Esophagus muscularis mucosa (tissue), 4 donors: ENCODE measurements around the gene ABCD4. TPM values are rescaled to one million over a fixed set of nuclear protein-coding genes. Genes with fewer than 3 reads are reported as not detected.

Source experiments
- DNase-seq: peaks from one replicate; pipeline ENCODE4 v3.0.0-alpha.2; 2017; ENCODE audit errors: extremely low spot score
- H3K27ac ChIP-seq, 4 donors: fragments of 200-600 bp; sonication (generic); replicated peaks in 1 of 4; 1 replicate in 3 of 4; 2 replicates in 1 of 4; pipeline ENCODE4 v1.5.1; 2016 to 2019; ENCODE audit warnings: mild to moderate bottlenecking in 1 of 4
- H3K27me3 ChIP-seq, 4 donors: fragments of 200-600 bp; sonication (generic); one replicate each; pipeline versions ENCODE4 v1.5.1 to v1.6.0; 2016 to 2019
- H3K36me3 ChIP-seq, 4 donors: fragments of 200-600 bp; sonication (generic); one replicate each; pipeline ENCODE4 v1.5.1; 2016 to 2019
- H3K4me1 ChIP-seq, 4 donors: fragments of 200-600 bp; sonication (generic); one replicate each; pipeline ENCODE4 v1.5.1; 2016 to 2019
- H3K4me3 ChIP-seq, 4 donors: fragments of 200-600 bp; sonication (generic); 1 replicate in 2 of 4; 2 replicates in 2 of 4; pipeline ENCODE4 v1.5.1; 2016 to 2019; ENCODE audit warnings: mild to moderate bottlenecking in 4 of 4, moderate library complexity in 1 of 4
- H3K9me3 ChIP-seq, 4 donors: fragments of 200-600 bp; sonication (generic); 1 replicate in 3 of 4; 2 replicates in 1 of 4; pipeline ENCODE4 v1.5.1; 2016 to 2019
- CTCF ChIP-seq, 3 experiments: fragments of 200-600 bp in 2 of 3; fragments of 450-650 bp in 1 of 3; sonication (generic) in 2 of 3; IDR thresholded peaks; one replicate each; pipeline ENCODE4 v1.5.1; 2017 to 2019; ENCODE audit warnings: antibody characterized with exemption in 3 of 3, mild to moderate bottlenecking in 2 of 3, moderate library complexity in 1 of 3
- EP300 ChIP-seq: sonication (generic); formaldehyde crosslinking; IDR thresholded peaks from one replicate; pipeline ENCODE4 v1.6.1; 2017; ENCODE audit warnings: antibody characterized with exemption
- POLR2A ChIP-seq: fragments of 450-650 bp; IDR thresholded peaks from one replicate; pipeline ENCODE4 v1.6.1; 2017; ENCODE audit warnings: antibody characterized with exemption, moderate library complexity, mild to moderate bottlenecking, low read depth
- POLR2AphosphoS5 ChIP-seq, 2 donors: sonication (generic); formaldehyde crosslinking; IDR thresholded peaks; one replicate each; pipeline ENCODE4 v1.6.1; 2017; ENCODE audit warnings: antibody characterized with exemption in 2 of 2
- WGBS: methylation state at CpG from one replicate; pipeline ENCODE4 v1.1.5; 2018; 5-methylcytosine and 5-hydroxymethylcytosine counted together
- intact Hi-C: fragments of 100-400 bp; cut with DNase I; formaldehyde crosslinking; loops from one replicate; pipeline ENCODE4 v1.15.1; 2023
- total RNA-seq, 4 donors: library from RNA; depleted of rRNA; stranded (reverse); fragments of >200 nt; gene quantifications; one replicate each; pipeline versions ENCODE4 v1.1.0 to v1.2.1, GENCODE V29; 2016

Gene ABCD4
- total RNA-seq, 4 donors from 2014 or later: 25.5 to 39.5 (median 29.3) TPM

- intact Hi-C loops: no loop called here
- Histone ChIP-seq H3K27me3 (peaks cover 18 to 84% (median 55%) of the 10 kb centered on the region in 4 donors), H3K4me1 (peaks cover 30 to 31% (median 31%) of the 10 kb centered on the region in 4 donors), H3K36me3 (no peaks in the 10 kb centered on the region), H3K27ac (no peak within 1 kb of the TSS), H3K4me3 (peak within 1 kb of the TSS; percentile 40 to 51 (median 44)), H3K9me3 (no peaks in the 10 kb centered on the region)
- 31% methylated on average over 3 of the region's 40 CpGs for WGBS
- TF ChIP-seq EP300 (no peak), CTCF (IDR thresholded peaks at IDR 0.05) (no peak), POLR2A (no peak), POLR2AphosphoS5 (IDR thresholded peaks at IDR 0.05) (no peak)
- DNase-seq: no peak
Measured at GRCh38 chr14:74238974-74239847, 63.5 kb downstream of the ABCD4 start, which contains the start of gene VSX2. VSX2 (plus strand) TSS chr14:74239449; CDS start chr14:74239562, 113 bp downstream.

GRCh38 chr14:74237441-74237840 lies 65.3 kb downstream of the ABCD4 start:
- Histone ChIP-seq H3K27ac (no peak overlapping the region), H3K27me3 (peaks cover 18 to 78% (median 41%) of the 10 kb centered on the region in 4 donors), H3K4me3 (no peak overlapping the region), H3K9me3 (peaks cover 0 to under 1% (median 0%) of the 10 kb centered on the region in 4 donors), H3K4me1 (peaks cover 30 to 31% (median 31%) of the 10 kb centered on the region in 4 donors), H3K36me3 (no peaks in the 10 kb centered on the region)
- TF ChIP-seq EP300: no peak
- no peak for TF ChIP-seq POLR2A
- no peak for TF ChIP-seq POLR2AphosphoS5 (IDR thresholded peaks at IDR 0.05)
- TF ChIP-seq CTCF (IDR thresholded peaks at IDR 0.05): no peak
- no peak for DNase-seq
- intact Hi-C loops: no loop called here
- WGBS: 70% methylated on average over 4 of the region's 4 CpGs

Other genes with a start within 250 kb of the ABCD4 start
- 10 to 100 TPM; 39.6 to 81.8 (median 62.1) TPM for gene ALDH6A1, start 218.5 kb downstream of the ABCD4 start, total RNA-seq
- gene LIN52, start 218.0 kb downstream of the ABCD4 start, total RNA-seq: 10 to 100 TPM in 3 of 4 donors, 1 to 10 TPM in 1; 8.4 to 13.5 (median 11.7) TPM
- gene VSX2, start 63.5 kb downstream of the ABCD4 start, total RNA-seq: not detected
- gene VRTN, start 45.5 kb upstream of the ABCD4 start, total RNA-seq: not detected
- gene SYNDIG1L, start 123.3 kb upstream of the ABCD4 start, total RNA-seq: under 1 TPM in 3 of 4 donors, not detected in 1; 0.29 to 0.65 (median 0.33) TPM
- 100 to 1,000 TPM; 119 to 205 (median 162) TPM for gene NPC2, start 190.4 kb upstream of the ABCD4 start, total RNA-seq
- 10 to 100 TPM in 3 of 4 donors, 1 to 10 TPM in 1; 5.8 to 20.4 (median 15.1) TPM for gene ISCA2, start 190.8 kb upstream of the ABCD4 start, total RNA-seq